ENCODE measurements around the gene JAG2.

JAG2 gene

DNA sequence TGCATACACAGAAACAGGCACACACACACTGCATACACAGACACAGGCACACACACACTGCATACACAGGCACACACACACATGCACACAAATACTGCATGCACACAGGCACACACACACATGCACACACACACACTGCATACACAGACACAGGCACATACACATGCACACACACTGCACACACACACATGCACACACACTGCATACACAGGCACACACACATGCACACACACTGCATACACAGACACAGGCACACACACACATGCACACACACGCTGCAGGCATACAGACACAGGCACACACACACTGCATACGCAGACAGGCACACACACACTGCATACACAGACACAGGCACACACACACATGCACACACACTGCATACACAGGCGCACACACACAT, 47.0 kb upstream of the JAG2 start:
- no peak for DNase-seq (ENCODE audit: low read depth in 1 of 2, low spot score in 1 of 2)
- no peaks in the 10 kb centered on the region for H3K27me3 ChIP-seq (ENCODE audit: insufficient read depth, poor library complexity, severe bottlenecking)
- TF ChIP-seq GABPA (IDR thresholded peaks at IDR 0.05; ENCODE audit: low read depth) (no peak), POLR2AphosphoS5 (IDR thresholded peaks at IDR 0.05; ENCODE audit: low read depth) (no peak), SPI1 (IDR thresholded peaks at IDR 0.05; ENCODE audit: borderline replicate concordance, low read depth) (no peak)
- TF ChIP-seq, protein P1, sequence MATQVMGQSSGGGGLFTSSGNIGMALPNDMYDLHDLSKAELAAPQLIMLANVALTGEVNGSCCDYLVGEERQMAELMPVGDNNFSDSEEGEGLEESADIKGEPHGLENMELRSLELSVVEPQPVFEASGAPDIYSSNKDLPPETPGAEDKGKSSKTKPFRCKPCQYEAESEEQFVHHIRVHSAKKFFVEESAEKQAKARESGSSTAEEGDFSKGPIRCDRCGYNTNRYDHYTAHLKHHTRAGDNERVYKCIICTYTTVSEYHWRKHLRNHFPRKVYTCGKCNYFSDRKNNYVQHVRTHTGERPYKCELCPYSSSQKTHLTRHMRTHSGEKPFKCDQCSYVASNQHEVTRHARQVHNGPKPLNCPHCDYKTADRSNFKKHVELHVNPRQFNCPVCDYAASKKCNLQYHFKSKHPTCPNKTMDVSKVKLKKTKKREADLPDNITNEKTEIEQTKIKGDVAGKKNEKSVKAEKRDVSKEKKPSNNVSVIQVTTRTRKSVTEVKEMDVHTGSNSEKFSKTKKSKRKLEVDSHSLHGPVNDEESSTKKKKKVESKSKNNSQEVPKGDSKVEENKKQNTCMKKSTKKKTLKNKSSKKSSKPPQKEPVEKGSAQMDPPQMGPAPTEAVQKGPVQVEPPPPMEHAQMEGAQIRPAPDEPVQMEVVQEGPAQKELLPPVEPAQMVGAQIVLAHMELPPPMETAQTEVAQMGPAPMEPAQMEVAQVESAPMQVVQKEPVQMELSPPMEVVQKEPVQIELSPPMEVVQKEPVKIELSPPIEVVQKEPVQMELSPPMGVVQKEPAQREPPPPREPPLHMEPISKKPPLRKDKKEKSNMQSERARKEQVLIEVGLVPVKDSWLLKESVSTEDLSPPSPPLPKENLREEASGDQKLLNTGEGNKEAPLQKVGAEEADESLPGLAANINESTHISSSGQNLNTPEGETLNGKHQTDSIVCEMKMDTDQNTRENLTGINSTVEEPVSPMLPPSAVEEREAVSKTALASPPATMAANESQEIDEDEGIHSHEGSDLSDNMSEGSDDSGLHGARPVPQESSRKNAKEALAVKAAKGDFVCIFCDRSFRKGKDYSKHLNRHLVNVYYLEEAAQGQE (IDR thresholded peaks at IDR 0.05; ENCODE audit: insufficient replicate concordance, low read depth) = no peak
- TF ChIP-seq, protein P2, sequence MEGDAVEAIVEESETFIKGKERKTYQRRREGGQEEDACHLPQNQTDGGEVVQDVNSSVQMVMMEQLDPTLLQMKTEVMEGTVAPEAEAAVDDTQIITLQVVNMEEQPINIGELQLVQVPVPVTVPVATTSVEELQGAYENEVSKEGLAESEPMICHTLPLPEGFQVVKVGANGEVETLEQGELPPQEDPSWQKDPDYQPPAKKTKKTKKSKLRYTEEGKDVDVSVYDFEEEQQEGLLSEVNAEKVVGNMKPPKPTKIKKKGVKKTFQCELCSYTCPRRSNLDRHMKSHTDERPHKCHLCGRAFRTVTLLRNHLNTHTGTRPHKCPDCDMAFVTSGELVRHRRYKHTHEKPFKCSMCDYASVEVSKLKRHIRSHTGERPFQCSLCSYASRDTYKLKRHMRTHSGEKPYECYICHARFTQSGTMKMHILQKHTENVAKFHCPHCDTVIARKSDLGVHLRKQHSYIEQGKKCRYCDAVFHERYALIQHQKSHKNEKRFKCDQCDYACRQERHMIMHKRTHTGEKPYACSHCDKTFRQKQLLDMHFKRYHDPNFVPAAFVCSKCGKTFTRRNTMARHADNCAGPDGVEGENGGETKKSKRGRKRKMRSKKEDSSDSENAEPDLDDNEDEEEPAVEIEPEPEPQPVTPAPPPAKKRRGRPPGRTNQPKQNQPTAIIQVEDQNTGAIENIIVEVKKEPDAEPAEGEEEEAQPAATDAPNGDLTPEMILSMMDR (IDR thresholded peaks at IDR 0.05; ENCODE audit: insufficient read depth, low read length) = no peak

DNA sequence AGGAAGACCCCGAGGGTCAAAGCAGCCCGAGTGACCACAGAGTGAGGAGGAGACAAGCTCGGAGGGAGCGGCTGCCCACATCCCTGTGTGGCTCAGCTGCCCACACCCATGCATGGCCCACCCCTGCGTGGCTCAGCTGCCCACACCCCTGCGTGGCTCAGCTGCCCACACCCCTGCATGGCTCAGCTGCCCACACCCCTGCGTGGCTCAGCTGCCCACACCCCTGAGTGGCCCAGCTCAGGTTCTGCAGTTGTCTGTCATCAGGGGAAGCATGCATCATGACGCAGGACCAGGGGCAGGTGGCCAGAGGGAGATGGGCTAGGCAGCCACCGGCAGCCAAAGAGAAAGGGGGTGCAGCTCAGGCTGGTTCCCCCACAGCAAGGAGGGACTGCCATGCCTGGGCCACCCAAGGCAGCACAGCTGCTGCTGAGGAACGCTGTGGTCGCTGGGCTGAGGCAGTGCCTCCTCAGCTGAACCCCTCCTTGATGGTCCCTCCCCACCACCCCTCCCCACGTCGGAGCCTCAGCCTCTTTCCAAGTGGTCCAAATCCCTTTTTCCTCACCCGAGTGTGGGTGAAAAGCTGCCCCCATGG, 45.8 kb upstream of the JAG2 start:
- no peak for DNase-seq (ENCODE audit: low read depth in 1 of 2, low spot score in 1 of 2)
- Histone ChIP-seq H3K27me3 (ENCODE audit: insufficient read depth, poor library complexity, severe bottlenecking) (no peaks in the 10 kb centered on the region), H3K27ac (replicated peaks) (no peak overlapping the region), H3K4me3 (replicated peaks; ENCODE audit: insufficient read depth, low read length) (no peak overlapping the region)
- TF ChIP-seq, protein P2 (IDR thresholded peaks at IDR 0.05; ENCODE audit: insufficient read depth, low read length) = no peak
- TF ChIP-seq GABPA (IDR thresholded peaks at IDR 0.05; ENCODE audit: low read depth) (no peak), SPI1 (IDR thresholded peaks at IDR 0.05; ENCODE audit: borderline replicate concordance, low read depth) (no peak), POLR2AphosphoS5 (IDR thresholded peaks at IDR 0.05; ENCODE audit: low read depth) (no peak)
- TF ChIP-seq, protein P1 (IDR thresholded peaks at IDR 0.05; ENCODE audit: insufficient replicate concordance, low read depth) = no peak

More for the DNA sequence above, 47.0 kb upstream of the JAG2 start:
- H3K27ac ChIP-seq (replicated peaks) = no peak overlapping the region
- no peak overlapping the region for H3K4me3 ChIP-seq (replicated peaks; ENCODE audit: insufficient read depth, low read length)

DNA sequence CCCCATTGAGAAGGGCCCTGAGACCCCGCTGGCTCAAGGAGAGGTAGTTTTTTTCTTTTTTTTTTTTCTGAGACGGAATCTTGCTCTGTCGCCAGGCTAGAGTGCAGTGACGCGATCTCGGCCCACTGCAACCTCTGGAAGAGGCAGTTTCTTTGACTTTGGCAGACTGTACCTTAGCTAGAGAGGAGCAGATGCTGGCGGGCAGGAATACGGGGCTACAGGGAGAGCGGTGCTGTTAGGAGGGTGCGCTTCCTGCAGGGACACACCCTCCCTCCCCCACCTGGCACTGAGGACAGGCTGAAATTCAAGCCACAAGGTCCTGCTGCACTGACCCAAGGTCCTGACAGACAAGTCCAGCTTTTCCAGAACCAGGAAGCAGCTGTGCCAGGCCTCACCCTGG, 44.8 kb upstream of the JAG2 start:
- Histone ChIP-seq H3K27ac (replicated peaks) (no peak overlapping the region), H3K4me3 (replicated peaks; ENCODE audit: insufficient read depth, low read length) (no peak overlapping the region), H3K27me3 (ENCODE audit: insufficient read depth, poor library complexity, severe bottlenecking) (no peaks in the 10 kb centered on the region)
- TF ChIP-seq, protein P2 (IDR thresholded peaks at IDR 0.05; ENCODE audit: insufficient read depth, low read length) = no peak
- TF ChIP-seq GABPA (IDR thresholded peaks at IDR 0.05; ENCODE audit: low read depth) (no peak), POLR2AphosphoS5 (IDR thresholded peaks at IDR 0.05; ENCODE audit: low read depth) (no peak)
- no peak for DNase-seq (ENCODE audit: low read depth in 1 of 2, low spot score in 1 of 2)

Measured in HL-60 (cell line).